ENCODE measurements around the gene AP1S2. TPM values are rescaled to one million over a fixed set of nuclear protein-coding genes. Genes with fewer than 3 reads are reported as not detected.

Gene AP1S2
- polyA plus RNA-seq, 1 donor (not counting 4 experiments of a cell fraction or from before 2014, with no cell fraction given) = 15.0 TPM

DNA sequence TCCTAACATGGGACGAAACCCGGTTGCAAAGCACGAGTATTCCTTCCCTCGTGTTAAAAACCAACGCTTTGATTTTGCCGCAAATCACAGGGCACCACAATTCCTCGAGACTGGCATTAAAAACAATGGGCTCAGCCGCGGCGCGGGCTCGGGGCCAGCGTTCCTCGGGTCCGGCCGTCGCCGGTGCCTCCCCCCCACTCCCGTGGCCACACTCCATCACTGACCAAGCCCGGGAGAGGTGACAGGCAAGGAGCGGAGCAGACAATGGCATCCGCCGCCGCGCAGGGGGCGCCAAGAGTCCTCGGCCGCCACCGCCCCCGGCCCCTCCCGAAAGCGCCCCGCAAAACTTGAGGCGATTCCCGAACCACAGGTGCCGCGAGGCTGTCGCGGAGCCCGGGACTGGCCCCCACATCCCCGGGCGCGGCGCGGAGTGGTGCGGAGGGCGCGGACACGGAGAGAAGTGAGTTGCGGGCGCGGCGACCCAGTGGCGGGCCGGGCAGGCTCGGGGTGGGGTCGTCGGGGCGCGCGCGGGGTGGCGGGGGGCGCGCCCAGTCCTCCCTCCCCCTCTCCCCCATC is 445 bp downstream of the AP1S2 start:
- Histone ChIP-seq H3K9me1 (ENCODE audit: control insufficient read depth, extremely low read depth, insufficient read depth, low read length) (no peaks in the 10 kb centered on the region), H3K4me1 (ENCODE audit: control insufficient read depth, extremely low read depth, insufficient read depth, low read length) (peaks cover 14% of the 10 kb centered on the region), H3K79me2 (ENCODE audit: control insufficient read depth, insufficient read depth, low read length) (no peaks in the 10 kb centered on the region), H3K27me3 (ENCODE audit: control insufficient read depth, extremely low read depth, insufficient read depth, low read length) (peaks cover 11% of the 10 kb centered on the region), H3K36me3 (ENCODE audit: control insufficient read depth in 2 of 2, extremely low read depth in 1 of 2, insufficient read depth in 2 of 2, low read length in 2 of 2) (no peaks in the 10 kb centered on the region), H3K9me3 (ENCODE audit: control insufficient read depth, low read depth, low read length) (no peaks in the 10 kb centered on the region), H3K27ac (ENCODE audit: control insufficient read depth, insufficient read depth, low read length) (no peak overlapping the region), H3K4me2 (ENCODE audit: control insufficient read depth, extremely low read depth, insufficient read depth, low read depth, low read length) (peak overlapping the region; percentile 92), H3K9ac (ENCODE audit: control insufficient read depth, extremely low read depth, insufficient read depth, low read length) (peak overlapping the region; percentile 60), H2AFZ (ENCODE audit: control insufficient read depth, low read length) (peak overlapping the region; percentile 73), H4K20me1 (ENCODE audit: control insufficient read depth, extremely low read depth, insufficient read depth, low read length) (no peaks in the 10 kb centered on the region), H3K4me3 (ENCODE audit: control insufficient read depth in 2 of 3, extremely low read depth in 1 of 3, insufficient read depth in 2 of 3, low read depth in 1 of 3, low read length in 3 of 3) (peak overlapping the region; percentile 70 to 84 (median 73))
- FAIRE-seq (no peak), DNase-seq (ENCODE audit: low read depth, low spot score) (no peak)
- dilution Hi-C loops (cut with MboI; ENCODE audit: extremely low pct_ligation_motif_present, low sequenced_read_pairs) = no loop called here
- no peak for TF ChIP-seq EZH2 (IDR thresholded peaks at IDR 0.05; ENCODE audit: low read length)
- TF ChIP-seq, protein P1, sequence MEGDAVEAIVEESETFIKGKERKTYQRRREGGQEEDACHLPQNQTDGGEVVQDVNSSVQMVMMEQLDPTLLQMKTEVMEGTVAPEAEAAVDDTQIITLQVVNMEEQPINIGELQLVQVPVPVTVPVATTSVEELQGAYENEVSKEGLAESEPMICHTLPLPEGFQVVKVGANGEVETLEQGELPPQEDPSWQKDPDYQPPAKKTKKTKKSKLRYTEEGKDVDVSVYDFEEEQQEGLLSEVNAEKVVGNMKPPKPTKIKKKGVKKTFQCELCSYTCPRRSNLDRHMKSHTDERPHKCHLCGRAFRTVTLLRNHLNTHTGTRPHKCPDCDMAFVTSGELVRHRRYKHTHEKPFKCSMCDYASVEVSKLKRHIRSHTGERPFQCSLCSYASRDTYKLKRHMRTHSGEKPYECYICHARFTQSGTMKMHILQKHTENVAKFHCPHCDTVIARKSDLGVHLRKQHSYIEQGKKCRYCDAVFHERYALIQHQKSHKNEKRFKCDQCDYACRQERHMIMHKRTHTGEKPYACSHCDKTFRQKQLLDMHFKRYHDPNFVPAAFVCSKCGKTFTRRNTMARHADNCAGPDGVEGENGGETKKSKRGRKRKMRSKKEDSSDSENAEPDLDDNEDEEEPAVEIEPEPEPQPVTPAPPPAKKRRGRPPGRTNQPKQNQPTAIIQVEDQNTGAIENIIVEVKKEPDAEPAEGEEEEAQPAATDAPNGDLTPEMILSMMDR (optimal IDR thresholded peaks at IDR 0.05 in 1 of 3, IDR thresholded peaks at IDR 0.05 in 1 of 3, conservative IDR thresholded peaks at IDR 0.05 in 1 of 3; ENCODE audit: extremely low read depth in 1 of 3, insufficient read depth in 2 of 3, low read length in 3 of 3) = peak in 2 of 3 experiments; percentile 23 to 52

DNA sequence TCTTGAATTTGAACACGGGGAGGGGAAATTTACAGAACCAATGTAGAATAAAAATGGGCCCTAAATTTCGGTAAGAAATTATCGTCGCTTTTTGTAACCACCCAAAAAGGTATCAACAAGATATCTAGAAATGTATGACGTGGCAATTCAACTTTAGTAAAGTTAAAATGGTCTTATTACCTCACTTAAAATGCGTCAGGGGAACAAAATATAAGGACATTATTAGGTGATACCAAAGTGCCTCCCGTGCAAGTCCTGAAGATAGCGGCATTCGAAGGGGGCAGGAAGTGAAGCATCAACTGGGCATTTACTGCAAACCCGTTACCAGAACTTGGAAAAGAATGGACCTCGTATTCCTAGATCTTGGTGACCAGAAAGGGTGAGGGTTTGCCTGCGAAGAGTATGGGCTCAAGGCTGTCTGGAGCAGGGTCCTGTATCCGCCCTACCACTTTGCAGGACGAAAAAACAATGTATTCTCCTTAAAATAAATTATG is 980 bp downstream of the AP1S2 start:
- FAIRE-seq = peak; percentile 65
- Histone ChIP-seq H3K9me3 (ENCODE audit: control insufficient read depth, low read depth, low read length) (no peaks in the 10 kb centered on the region), H3K9me1 (ENCODE audit: control insufficient read depth, extremely low read depth, insufficient read depth, low read length) (no peaks in the 10 kb centered on the region), H2AFZ (ENCODE audit: control insufficient read depth, low read length) (peak overlapping the region; percentile 73), H4K20me1 (ENCODE audit: control insufficient read depth, extremely low read depth, insufficient read depth, low read length) (no peaks in the 10 kb centered on the region), H3K4me1 (ENCODE audit: control insufficient read depth, extremely low read depth, insufficient read depth, low read length) (peaks cover 14% of the 10 kb centered on the region), H3K79me2 (ENCODE audit: control insufficient read depth, insufficient read depth, low read length) (no peaks in the 10 kb centered on the region), H3K4me3 (ENCODE audit: control insufficient read depth in 2 of 3, extremely low read depth in 1 of 3, insufficient read depth in 2 of 3, low read depth in 1 of 3, low read length in 3 of 3) (peak overlapping the region; percentile 70 to 84 (median 73)), H3K4me2 (ENCODE audit: control insufficient read depth, extremely low read depth, insufficient read depth, low read depth, low read length) (peak overlapping the region; percentile 92), H3K27ac (ENCODE audit: control insufficient read depth, insufficient read depth, low read length) (no peak overlapping the region), H3K27me3 (ENCODE audit: control insufficient read depth, extremely low read depth, insufficient read depth, low read length) (peaks cover 11% of the 10 kb centered on the region), H3K9ac (ENCODE audit: control insufficient read depth, extremely low read depth, insufficient read depth, low read length) (peak overlapping the region; percentile 60), H3K36me3 (ENCODE audit: control insufficient read depth in 2 of 2, extremely low read depth in 1 of 2, insufficient read depth in 2 of 2, low read length in 2 of 2) (no peaks in the 10 kb centered on the region)
- DNase-seq (ENCODE audit: low read depth, low spot score) = no peak
- dilution Hi-C loops (cut with MboI; ENCODE audit: extremely low pct_ligation_motif_present, low sequenced_read_pairs) = no loop called here
- no peak for TF ChIP-seq EZH2 (IDR thresholded peaks at IDR 0.05; ENCODE audit: low read length)
- TF ChIP-seq, protein P1 (optimal IDR thresholded peaks at IDR 0.05 in 1 of 3, IDR thresholded peaks at IDR 0.05 in 1 of 3, conservative IDR thresholded peaks at IDR 0.05 in 1 of 3; ENCODE audit: extremely low read depth in 1 of 3, insufficient read depth in 2 of 3, low read length in 3 of 3) = no peak
